ENCODE results near the gene IAPP.

- TF ChIP-seq CTCF (IDR thresholded peaks at IDR 0.05) (no peak), POLR2A (IDR thresholded peaks at IDR 0.05) (no peak)
Measured at GRCh38 chr12:21354641-21355040, 18.1 kb upstream of the IAPP start.
